Neural progenitor cell (in vitro differentiated cells): Measurements from ENCODE around the gene CGB5. TPM values are rescaled to one million over a fixed set of nuclear protein-coding genes. Genes with fewer than 3 reads are reported as not detected.

ENCODE experiments used
- DNase-seq: peaks from one replicate; pipeline ENCODE4 v3.0.0-alpha.2; 2016; ENCODE audit warnings: low spot score
- H2AFZ ChIP-seq: fragments of 200-600 bp; sonication (generic); replicated peaks from 2 replicates; pipeline ENCODE4 v1.6.1; 2016; ENCODE audit warnings: antibody characterized with exemption
- H3F3A ChIP-seq: fragments of 200-600 bp; sonication (generic); 2 replicates; pipeline ENCODE4 v1.6.1; 2016; ENCODE audit warnings: antibody characterized with exemption, low read depth
- H3K27ac ChIP-seq: fragments of 200-600 bp; sonication (generic); 2 replicates; pipeline ENCODE4 v1.5.1; 2016; ENCODE audit warnings: mild to moderate bottlenecking
- H3K27me3 ChIP-seq: fragments of 200-600 bp; sonication (generic); 2 replicates; pipeline ENCODE4 v1.6.1; 2016; ENCODE audit warnings: mild to moderate bottlenecking, moderate library complexity
- H3K36me3 ChIP-seq: fragments of 200-600 bp; sonication (generic); 2 replicates; pipeline ENCODE4 v1.5.1; 2016
- H3K4me1 ChIP-seq: fragments of 200-600 bp; sonication (generic); 2 replicates; pipeline ENCODE4 v1.6.1; 2016; ENCODE audit warnings: mixed run types
- H3K4me2 ChIP-seq: fragments of 200-600 bp; sonication (generic); 2 replicates; pipeline ENCODE4 v1.6.1; 2016
- H3K4me3 ChIP-seq: fragments of 200-600 bp; sonication (generic); 2 replicates; pipeline ENCODE4 v1.5.1; 2016
- H3K79me2 ChIP-seq: fragments of 200-600 bp; sonication (generic); 2 replicates; pipeline ENCODE4 v1.6.1; 2016; ENCODE audit warnings: low read depth
- H3K9ac ChIP-seq: fragments of 200-600 bp; sonication (generic); 2 replicates; pipeline ENCODE4 v1.6.1; 2016
- H3K9me3 ChIP-seq: fragments of 200-600 bp; sonication (generic); 2 replicates; pipeline ENCODE4 v1.5.1; 2016; ENCODE audit warnings: low read depth
- H4K20me1 ChIP-seq: fragments of 200-600 bp; sonication (generic); 2 replicates; pipeline ENCODE4 v1.6.1; 2016; ENCODE audit warnings: low read depth
- H3K27ac Mint-ChIP-seq: 3 replicates; pipeline ENCODE4 v1.8.0; 2021; ENCODE audit warnings: mixed read lengths
- H3K27me3 Mint-ChIP-seq: 2 replicates; pipeline ENCODE4 v1.8.0; 2022; ENCODE audit warnings: low read depth, mild to moderate bottlenecking, inconsistent platforms, moderate library complexity, mixed read lengths; ENCODE audit not compliant: insufficient read depth
- H3K36me3 Mint-ChIP-seq: 3 replicates; pipeline ENCODE4 v1.8.0; 2021; ENCODE audit warnings: mixed read lengths
- H3K4me1 Mint-ChIP-seq: 3 replicates; pipeline ENCODE4 v1.8.0; 2021; ENCODE audit warnings: mixed read lengths
- H3K4me3 Mint-ChIP-seq: 3 replicates; pipeline ENCODE4 v1.8.0; 2021; ENCODE audit warnings: mild to moderate bottlenecking, moderate library complexity, mixed read lengths
- H3K9me3 Mint-ChIP-seq: 3 replicates; pipeline ENCODE4 v1.8.0; 2020; ENCODE audit warnings: mixed read lengths
- CTCF ChIP-seq: fragments of 200-600 bp; sonication (generic); IDR thresholded peaks from 2 replicates; pipeline ENCODE4 v1.5.1; 2017; ENCODE audit warnings: antibody characterized with exemption, mild to moderate bottlenecking
- EZH2 ChIP-seq: fragments of 200-600 bp; sonication (generic); IDR thresholded peaks from 2 replicates; pipeline ENCODE4 v1.6.1; 2017; ENCODE audit warnings: antibody characterized with exemption, mild to moderate bottlenecking, moderate library complexity
- EZH2phosphoT487 ChIP-seq: fragments of 200-600 bp; sonication (generic); IDR thresholded peaks from 2 replicates; pipeline ENCODE4 v1.6.1; 2017; ENCODE audit warnings: antibody characterized with exemption
- total RNA-seq: library from RNA; depleted of rRNA; stranded (reverse); fragments of >200 nt; gene quantifications from 2 replicates; pipeline ENCODE4 v1.2.3, GENCODE V29; 2015; ENCODE audit warnings: low replicate concordance

CGB5 gene
- total RNA-seq, 1 donor from 2014 or later, result not detected

- Mint-ChIP-seq H3K27me3 (peaks cover 3% of the 10 kb centered on the region), H3K4me3 (peak within 1 kb of the TSS; percentile 97), H3K9me3 (no peaks in the 10 kb centered on the region), H3K36me3 (peaks cover 15% of the 10 kb centered on the region), H3K27ac (peak within 1 kb of the TSS; percentile 99), H3K4me1 (peaks cover 20% of the 10 kb centered on the region)
- H3K4me2 ChIP-seq, result peak within 1 kb of the TSS; percentile 100
- peak within 1 kb of the TSS; percentile 89 for H3K4me3 ChIP-seq
- TF ChIP-seq EZH2phosphoT487 (no peak), CTCF (peak; percentile 4), EZH2 (no peak)
- no peaks in the 10 kb centered on the region for H3K9me3 ChIP-seq
- H3F3A ChIP-seq, result peaks cover 11% of the 10 kb centered on the region
- peak within 1 kb of the TSS; percentile 94 for H2AFZ ChIP-seq
- H4K20me1 ChIP-seq, result peaks cover 48% of the 10 kb centered on the region
- peak within 1 kb of the TSS; percentile 96 for H3K9ac ChIP-seq
- peaks cover 50% of the 10 kb centered on the region for H3K79me2 ChIP-seq
- H3K27ac ChIP-seq, result peak within 1 kb of the TSS; percentile 93
- peak; percentile 100 for DNase-seq
- H3K27me3 ChIP-seq, result peaks cover 13% of the 10 kb centered on the region
- H3K36me3 ChIP-seq, result peaks cover under 1% of the 10 kb centered on the region
- H3K4me1 ChIP-seq, result peaks cover 18% of the 10 kb centered on the region
Measured at GRCh38 chr19:49085020-49085867, 41.6 kb downstream of the CGB5 start, which contains the start of gene SNRNP70. TSS of gene SNRNP70 (plus strand) at chr19:49085451. CDS start at chr19:49086415, 964 bp downstream.

GRCh38 chr19:49085868-49086232, 42.2 kb downstream of the CGB5 start:
- H3K27me3 Mint-ChIP-seq, result peaks cover 3% of the 10 kb centered on the region
- H2AFZ ChIP-seq, result peak overlapping the region; percentile 83
- H3K27ac ChIP-seq, result peak overlapping the region; percentile 93
- H3K9me3 Mint-ChIP-seq, result no peaks in the 10 kb centered on the region
- peaks cover 7% of the 10 kb centered on the region for H3K27me3 ChIP-seq
- peak overlapping the region; percentile 94 for H3K27ac Mint-ChIP-seq
- H3K4me1 ChIP-seq, result peaks cover 18% of the 10 kb centered on the region
- peaks cover 20% of the 10 kb centered on the region for H3K4me1 Mint-ChIP-seq
- no peaks in the 10 kb centered on the region for H3K9me3 ChIP-seq
- H4K20me1 ChIP-seq, result peaks cover 54% of the 10 kb centered on the region
- TF ChIP-seq CTCF (no peak), EZH2 (no peak), EZH2phosphoT487 (no peak)
- peak overlapping the region; percentile 97 for H3K4me3 Mint-ChIP-seq
- H3K4me2 ChIP-seq, result peak overlapping the region; percentile 100
- peaks cover 6% of the 10 kb centered on the region for H3K36me3 ChIP-seq
- H3K36me3 Mint-ChIP-seq, result peaks cover 15% of the 10 kb centered on the region
- H3K4me3 ChIP-seq, result peak overlapping the region; percentile 89
- no peak for DNase-seq
- H3K79me2 ChIP-seq, result peaks cover 56% of the 10 kb centered on the region
- peak overlapping the region; percentile 96 for H3K9ac ChIP-seq
- H3F3A ChIP-seq, result peaks cover 14% of the 10 kb centered on the region

GRCh38 chr19:49086296-49086695, 42.6 kb downstream of the CGB5 start:
- Histone ChIP-seq H3K79me2 (peaks cover 59% of the 10 kb centered on the region), H4K20me1 (peaks cover 59% of the 10 kb centered on the region), H3K27me3 (peaks cover 4% of the 10 kb centered on the region), H3K9me3 (no peaks in the 10 kb centered on the region), H3K9ac (peak overlapping the region; percentile 96), H2AFZ (no peak overlapping the region), H3K4me1 (peaks cover 18% of the 10 kb centered on the region), H3K4me3 (peak overlapping the region; percentile 89), H3K36me3 (peaks cover 7% of the 10 kb centered on the region), H3K4me2 (peak overlapping the region; percentile 100), H3F3A (peaks cover 14% of the 10 kb centered on the region), H3K27ac (no peak overlapping the region)
- TF ChIP-seq CTCF (no peak), EZH2 (no peak), EZH2phosphoT487 (no peak)
- peaks cover 20% of the 10 kb centered on the region for H3K4me1 Mint-ChIP-seq
- DNase-seq, result no peak
- peaks cover 16% of the 10 kb centered on the region for H3K36me3 Mint-ChIP-seq
- peak overlapping the region; percentile 97 for H3K4me3 Mint-ChIP-seq
- H3K9me3 Mint-ChIP-seq, result no peaks in the 10 kb centered on the region
- H3K27ac Mint-ChIP-seq, result peak overlapping the region; percentile 94
- H3K27me3 Mint-ChIP-seq, result peaks cover 2% of the 10 kb centered on the region
